ENCODE data around the gene GLI3. TPM values are rescaled to one million over a fixed set of nuclear protein-coding genes. Genes with fewer than 3 reads are reported as not detected.
A peak's percentile ranks its signal among the peaks of the same experiment; 100 is the strongest.

Gene GLI3
- total and polyA plus RNA-seq, 12 donors: 1.1 to 18.0 (median 4.6) TPM

DNA sequence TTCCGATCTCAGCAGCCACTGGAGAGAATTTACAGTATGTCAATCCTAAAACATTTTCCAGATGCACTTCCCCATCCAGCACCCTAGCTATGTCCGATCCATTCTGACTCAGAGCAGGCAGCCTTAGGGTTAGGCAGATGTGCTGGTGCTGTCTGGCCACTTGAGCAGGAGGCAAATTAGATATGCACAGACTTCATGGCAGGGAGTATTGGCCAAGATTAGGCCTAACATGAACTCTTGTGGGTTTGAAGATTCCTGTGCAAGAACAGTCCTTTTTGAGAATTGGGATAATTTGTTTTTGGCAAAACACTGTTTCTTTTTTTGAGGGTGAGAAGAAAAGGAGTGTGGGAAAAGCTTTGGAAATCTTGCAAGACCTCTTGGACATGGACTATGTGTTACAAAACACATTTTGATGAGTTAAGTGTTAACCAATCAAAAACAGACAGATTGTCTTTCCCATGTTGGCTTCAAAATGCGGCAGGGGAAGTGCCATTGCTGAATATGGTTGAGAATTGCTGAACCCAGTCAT, 315.5 kb downstream of the GLI3 start:
- intact Hi-C loops (cut with DNase I): no loop called here
- Histone ChIP-seq H3K4me1 (replicated peaks in 1 of 2) (no peaks in the 10 kb centered on the region), H3K9me3 (replicated peaks in 1 of 3) (no peaks in the 10 kb centered on the region), H3K27me3 (no peaks in the 10 kb centered on the region), H3K27ac (no peak overlapping the region), H3K36me3 (replicated peaks in 1 of 2) (no peaks in the 10 kb centered on the region), H3K4me3 (no peak overlapping the region)
- no peak for DNase-seq
- TF ChIP-seq CTCF (IDR thresholded peaks at IDR 0.05) (no peak), POLR2A (IDR thresholded peaks at IDR 0.05) (no peak)
- 73 to 82% (median 76%) methylated on average over 3 of the region's 3 CpGs for WGBS, 4 donors

- H3K27ac ChIP-seq: no peak overlapping the region
- intact Hi-C loops (cut with DNase I): no loop called here
Observed at GRCh38 chr7:41918597-41918996, 318.4 kb downstream of the GLI3 start.

DNA sequence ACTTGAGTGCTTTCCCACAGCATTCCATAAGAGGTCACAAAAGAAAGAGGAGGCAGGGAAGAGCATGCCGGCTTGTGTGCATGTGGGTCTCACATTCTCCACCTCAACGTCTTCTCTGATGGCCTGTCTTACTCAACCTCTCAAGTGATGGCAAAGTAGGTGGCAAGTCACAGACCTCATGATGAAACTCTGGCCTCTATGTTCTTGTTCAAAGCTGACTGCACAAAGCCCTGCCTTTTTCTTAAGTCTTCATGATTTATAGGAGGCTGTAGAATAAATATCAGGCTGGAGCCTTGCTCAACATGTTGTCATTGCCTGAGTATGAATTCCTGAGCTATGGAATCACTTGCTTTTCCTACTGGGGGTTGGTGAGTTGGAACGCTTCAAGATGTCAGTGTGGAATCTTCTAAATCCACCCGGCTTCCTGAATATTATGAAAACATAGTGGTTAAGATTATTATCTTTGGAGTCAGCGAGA, 320.5 kb downstream of the GLI3 start:
- H3K4me3 ChIP-seq: no peak overlapping the region
- no peak overlapping the region for H3K27ac ChIP-seq
- DNase-seq: peak in 3 of 7 donors; percentile 8 to 57 (median 37)
- H3K27me3 ChIP-seq: no peaks in the 10 kb centered on the region
- no peaks in the 10 kb centered on the region for H3K36me3 ChIP-seq (replicated peaks in 1 of 2)
- 63 to 71% (median 66%) methylated on average over 5 of the region's 5 CpGs for WGBS, 4 donors
- no peaks in the 10 kb centered on the region for H3K4me1 ChIP-seq (replicated peaks in 1 of 2)
- no peaks in the 10 kb centered on the region for H3K9me3 ChIP-seq (replicated peaks in 1 of 3)
- TF ChIP-seq POLR2A (IDR thresholded peaks at IDR 0.05) (no peak), CTCF (IDR thresholded peaks at IDR 0.05) (no peak)
- intact Hi-C loops (cut with DNase I): no loop called here

More at GRCh38 chr7:41918597-41918996, 318.4 kb downstream of the GLI3 start:
- Histone ChIP-seq H3K4me3 (no peak overlapping the region), H3K4me1 (replicated peaks in 1 of 2) (no peaks in the 10 kb centered on the region), H3K36me3 (replicated peaks in 1 of 2) (no peaks in the 10 kb centered on the region), H3K27me3 (no peaks in the 10 kb centered on the region), H3K9me3 (replicated peaks in 1 of 3) (no peaks in the 10 kb centered on the region)
- DNase-seq: no peak
- TF ChIP-seq POLR2A (IDR thresholded peaks at IDR 0.05): no peak
- no peak for TF ChIP-seq CTCF (IDR thresholded peaks at IDR 0.05)
- WGBS, 4 donors: 79 to 92% (median 84%) methylated on average over 5 of the region's 5 CpGs

DNA sequence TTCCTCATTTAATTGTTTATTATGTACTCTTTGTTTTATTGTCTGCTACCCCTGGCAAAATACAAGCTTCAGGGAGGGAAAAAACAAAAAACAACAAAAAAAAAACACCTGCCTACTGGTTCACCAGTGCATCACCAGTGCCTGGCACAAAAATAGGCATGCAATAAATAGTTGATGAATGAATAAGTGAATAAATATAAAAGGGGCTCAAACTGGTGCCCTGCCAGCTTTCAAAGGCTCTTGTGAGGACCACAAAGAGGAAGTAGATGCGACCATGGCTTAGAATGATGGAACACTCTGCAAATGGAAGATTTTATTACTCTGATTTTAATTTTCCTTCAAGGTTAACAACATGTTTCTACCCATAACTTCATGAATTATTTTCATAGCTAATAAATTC, 321.1 kb downstream of the GLI3 start:
- no peaks in the 10 kb centered on the region for H3K27me3 ChIP-seq
- no peak overlapping the region for H3K4me3 ChIP-seq
- H3K4me1 ChIP-seq (replicated peaks in 1 of 2): no peaks in the 10 kb centered on the region
- TF ChIP-seq CTCF (IDR thresholded peaks at IDR 0.05): no peak
- no peak for TF ChIP-seq POLR2A (IDR thresholded peaks at IDR 0.05)
- H3K9me3 ChIP-seq (replicated peaks in 1 of 3): no peaks in the 10 kb centered on the region
- H3K27ac ChIP-seq: no peak overlapping the region
- WGBS, 4 donors: 68 to 83% (median 71%) methylated on average over 1 of the region's 1 CpG
- H3K36me3 ChIP-seq (replicated peaks in 1 of 2): no peaks in the 10 kb centered on the region
- intact Hi-C loops (cut with DNase I): no loop called here
- no peak for DNase-seq

All from adrenal gland (tissue), 12 donors.